Nephron (organoid): ENCODE data around the gene RNPEP.
"Not testable (repeated sequence)": the region's sequence is repeated elsewhere in the genome, so short reads cannot be mapped to it uniquely, and the experiment has no call there.

Experiments
- H3K27ac Mint-ChIP-seq, 3 experiments: 2 replicates each; pipeline ENCODE4 v1.8.0; 2020; ENCODE audit warnings: mixed read lengths in 3 of 3, mild to moderate bottlenecking in 2 of 3, moderate library complexity in 1 of 3
- H3K27me3 Mint-ChIP-seq: 2 replicates; pipeline ENCODE4 v1.8.0; 2021; ENCODE audit warnings: low read depth, mild to moderate bottlenecking, moderate library complexity, mixed read lengths
- H3K36me3 Mint-ChIP-seq: 2 replicates; pipeline ENCODE4 v1.8.0; 2020; ENCODE audit warnings: low read depth, mixed read lengths
- H3K4me1 Mint-ChIP-seq: 2 replicates; pipeline ENCODE4 v1.8.0; 2020; ENCODE audit warnings: mixed read lengths
- H3K4me3 Mint-ChIP-seq, 3 experiments: 2 replicates each; pipeline ENCODE4 v1.8.0; 2020; ENCODE audit warnings: mild to moderate bottlenecking in 3 of 3, mixed read lengths in 3 of 3, moderate library complexity in 2 of 3
- H3K9me3 Mint-ChIP-seq: 2 replicates; pipeline ENCODE4 v1.8.0; 2020; ENCODE audit warnings: mixed read lengths
- CTCF ChIP-seq, 3 experiments: fragments of 200-600 bp; sonication (generic); IDR thresholded peaks; one replicate each; pipeline ENCODE4 v1.5.0; 2021; ENCODE audit warnings: antibody characterized with exemption in 3 of 3; ENCODE audit not compliant: unreplicated experiment in 3 of 3

RNPEP gene

GRCh38 chr1:201939574-201939973 lies 42.9 kb upstream of the RNPEP start:
- H3K4me3 Mint-ChIP-seq: no peak overlapping the region
- peaks cover 37% of the 10 kb centered on the region for H3K4me1 Mint-ChIP-seq
- peak overlapping the region in 2 of 3 experiments; percentile 26 to 64 for H3K27ac Mint-ChIP-seq
- no peak for TF ChIP-seq CTCF (IDR thresholded peaks at IDR 0.05; ENCODE audit: unreplicated experiment in 3 of 3)
- no peaks in the 10 kb centered on the region for H3K36me3 Mint-ChIP-seq
- H3K9me3 Mint-ChIP-seq: no peaks in the 10 kb centered on the region
- H3K27me3 Mint-ChIP-seq: no peaks in the 10 kb centered on the region

- H3K9me3 Mint-ChIP-seq, H3K36me3 Mint-ChIP-seq, H3K27ac Mint-ChIP-seq, H3K4me3 Mint-ChIP-seq, H3K27me3 Mint-ChIP-seq: not testable (repeated sequence)
- peaks cover 39% of the 10 kb centered on the region for H3K4me1 Mint-ChIP-seq
Observed at GRCh38 chr1:201940316-201940715, 42.1 kb upstream of the RNPEP start.

DNA sequence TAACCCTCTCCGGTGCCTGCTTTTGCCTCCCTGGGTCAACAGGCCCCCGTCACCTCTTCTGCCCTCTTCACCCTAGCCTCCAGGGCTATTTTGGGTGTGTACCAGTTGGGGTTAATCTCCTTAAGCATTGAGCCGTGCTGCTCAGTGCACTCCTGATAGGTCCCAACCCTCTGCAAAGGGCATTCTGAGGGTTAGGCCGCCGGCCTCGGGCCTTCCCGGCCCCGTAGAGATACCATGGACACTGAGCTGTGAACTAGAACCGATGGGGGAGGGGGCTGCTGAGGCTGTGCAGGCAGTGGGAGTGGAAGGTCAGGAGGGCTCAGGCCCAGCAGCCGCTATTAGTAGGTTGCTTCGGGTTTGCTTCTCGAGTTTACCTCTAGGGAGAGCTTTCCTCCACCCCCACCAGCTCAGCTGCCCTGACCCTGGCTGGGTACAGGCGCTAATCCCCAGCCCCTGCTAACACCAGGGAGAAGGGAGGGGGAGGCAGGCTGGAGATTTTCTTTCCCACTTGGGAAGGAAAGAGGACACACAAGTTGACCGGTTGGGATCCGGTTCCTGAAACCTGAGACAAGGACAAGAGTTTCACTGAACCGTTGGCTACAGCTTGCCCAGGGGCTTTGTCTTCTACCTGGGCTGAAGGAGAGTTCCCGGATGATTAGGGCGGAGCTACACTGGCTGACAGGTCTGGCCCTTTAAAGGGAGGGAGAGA lies 40.9 kb upstream of the RNPEP start:
- Mint-ChIP-seq H3K4me1 (peaks cover 52% of the 10 kb centered on the region), H3K27me3 (peaks cover 10% of the 10 kb centered on the region), H3K4me3 (peak overlapping the region in 2 of 3 experiments; percentile 40 to 44), H3K36me3 (no peaks in the 10 kb centered on the region), H3K9me3 (no peaks in the 10 kb centered on the region), H3K27ac (peak overlapping the region; percentile 65 to 98 (median 90))
- no peak for TF ChIP-seq CTCF (IDR thresholded peaks at IDR 0.05; ENCODE audit: unreplicated experiment in 3 of 3)

DNA sequence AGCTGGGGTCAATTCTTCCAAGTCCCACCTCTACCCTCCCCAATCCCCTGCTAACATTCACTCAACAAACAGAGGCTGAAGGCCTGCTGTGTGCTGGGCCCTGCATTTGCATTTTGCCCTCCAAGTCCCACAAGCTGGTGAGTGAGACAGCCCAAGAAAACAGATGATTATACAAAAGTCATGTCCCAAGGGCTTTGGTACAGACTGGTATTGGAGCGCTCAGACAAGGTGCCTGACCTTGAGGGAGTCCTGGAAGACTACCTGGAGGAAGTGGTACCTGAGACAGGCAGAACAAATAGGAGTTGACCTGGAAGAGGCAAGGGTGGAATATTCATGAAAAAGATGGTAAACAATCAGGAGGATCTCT lies 40.3 kb upstream of the RNPEP start:
- H3K9me3 Mint-ChIP-seq: no peaks in the 10 kb centered on the region
- peaks cover 11% of the 10 kb centered on the region for H3K27me3 Mint-ChIP-seq
- peaks cover 57% of the 10 kb centered on the region for H3K4me1 Mint-ChIP-seq
- H3K4me3 Mint-ChIP-seq: peak overlapping the region in 2 of 3 experiments; percentile 26 to 49
- peak overlapping the region; percentile 65 to 98 (median 90) for H3K27ac Mint-ChIP-seq
- no peaks in the 10 kb centered on the region for H3K36me3 Mint-ChIP-seq
- TF ChIP-seq CTCF (IDR thresholded peaks at IDR 0.05; ENCODE audit: unreplicated experiment in 3 of 3): no peak

DNA sequence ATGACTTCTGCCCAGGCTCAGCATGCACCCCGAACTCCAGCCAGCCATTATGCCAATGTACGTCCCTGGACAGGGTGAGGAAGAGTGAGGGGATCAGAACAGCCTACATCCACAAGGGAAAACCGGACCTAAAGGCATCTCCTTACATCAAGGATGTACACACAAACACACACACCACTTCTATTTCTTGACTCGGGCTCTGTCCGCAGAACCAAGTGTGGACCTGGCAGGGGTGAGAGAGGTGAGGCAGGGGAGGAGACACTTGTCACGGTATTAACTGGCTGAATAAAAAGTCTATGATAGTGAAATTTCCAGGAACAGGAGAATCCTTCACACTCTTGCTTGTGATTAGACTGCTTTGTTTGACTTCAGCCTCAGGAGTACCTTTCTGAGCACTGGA lies 38.4 kb upstream of the RNPEP start:
- H3K27ac Mint-ChIP-seq: peak overlapping the region in 1 of 3 experiments; percentile 55
- H3K4me3 Mint-ChIP-seq: peak overlapping the region in 1 of 3 experiments; percentile 81
- TF ChIP-seq CTCF (IDR thresholded peaks at IDR 0.05; ENCODE audit: unreplicated experiment in 3 of 3): no peak
- peaks cover 61% of the 10 kb centered on the region for H3K4me1 Mint-ChIP-seq
- no peaks in the 10 kb centered on the region for H3K9me3 Mint-ChIP-seq
- peaks cover 19% of the 10 kb centered on the region for H3K27me3 Mint-ChIP-seq
- H3K36me3 Mint-ChIP-seq: no peaks in the 10 kb centered on the region

- H3K36me3 Mint-ChIP-seq: no peaks in the 10 kb centered on the region
- no peak for TF ChIP-seq CTCF (IDR thresholded peaks at IDR 0.05; ENCODE audit: unreplicated experiment in 3 of 3)
- H3K4me3 Mint-ChIP-seq: peak overlapping the region in 1 of 3 experiments; percentile 81
- no peaks in the 10 kb centered on the region for H3K9me3 Mint-ChIP-seq
- H3K27ac Mint-ChIP-seq: no peak overlapping the region
- peaks cover 54% of the 10 kb centered on the region for H3K4me1 Mint-ChIP-seq
- H3K27me3 Mint-ChIP-seq: peaks cover 19% of the 10 kb centered on the region
Observed at GRCh38 chr1:201944639-201945038, 37.8 kb upstream of the RNPEP start.
